ENCODE data around the gene ACRV1. TPM values are rescaled to one million over a fixed set of nuclear protein-coding genes. Genes with fewer than 3 reads are reported as not detected.

The ACRV1 gene
- polyA plus RNA-seq, 1 of the 3 experiments (the other 2 are of a cell fraction) = not detected

DNA sequence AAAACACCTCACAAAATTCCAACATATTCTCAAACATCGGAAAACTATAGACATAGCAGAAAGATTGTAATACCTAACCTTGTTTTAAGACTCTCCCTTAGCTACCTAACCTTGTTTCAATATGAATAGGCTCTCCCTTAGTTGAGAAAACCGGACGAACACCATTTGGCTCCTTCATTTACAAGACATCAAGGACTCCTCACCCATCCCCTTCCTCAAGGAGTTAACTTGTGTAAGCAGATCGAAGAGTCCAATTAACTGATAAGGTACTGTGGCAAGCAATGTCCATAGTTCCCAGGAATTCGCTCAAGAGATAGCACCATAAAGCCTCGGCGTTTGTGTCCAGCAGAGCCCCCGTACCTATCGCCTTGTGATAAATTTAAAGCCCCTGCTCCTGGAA, 4.6 kb upstream of the ACRV1 start:
- H3K9me3 ChIP-seq = no peaks in the 10 kb centered on the region
- no peak overlapping the region for H3K4me3 ChIP-seq (ENCODE audit: low read depth in 2 of 2, low read length in 1 of 2)
- H3K9ac ChIP-seq = no peak overlapping the region
- no peaks in the 10 kb centered on the region for H3F3A ChIP-seq (replicated peaks; ENCODE audit: insufficient read depth)
- H4K20me1 ChIP-seq (ENCODE audit: insufficient read depth) = no peaks in the 10 kb centered on the region
- no peaks in the 10 kb centered on the region for H3K27me3 ChIP-seq (ENCODE audit: insufficient read depth)
- DNase-seq = no peak
- no peaks in the 10 kb centered on the region for H3K79me2 ChIP-seq (ENCODE audit: insufficient read depth)
- TF ChIP-seq JUND (IDR thresholded peaks at IDR 0.05) (no peak), MAX (IDR thresholded peaks at IDR 0.05; ENCODE audit: low read depth) (no peak), MXI1 (IDR thresholded peaks at IDR 0.05; ENCODE audit: low read depth, low read length) (no peak), POLR2AphosphoS5 (IDR thresholded peaks at IDR 0.05; ENCODE audit: low read depth, low read length) (no peak), SMC3 (IDR thresholded peaks at IDR 0.05; ENCODE audit: low read depth, low read length) (no peak), TAF1 (IDR thresholded peaks at IDR 0.05; ENCODE audit: borderline replicate concordance, low read depth, low read length) (no peak), EP300 (IDR thresholded peaks at IDR 0.05; ENCODE audit: borderline replicate concordance in 1 of 2, low read depth in 1 of 2, low read length in 1 of 2) (no peak), RCOR1 (IDR thresholded peaks at IDR 0.05; ENCODE audit: low read length) (no peak), NRF1 (IDR thresholded peaks at IDR 0.05; ENCODE audit: low read depth, low read length) (no peak), NFIC (IDR thresholded peaks at IDR 0.05; ENCODE audit: borderline replicate concordance) (no peak)
- TF ChIP-seq, protein P1, sequence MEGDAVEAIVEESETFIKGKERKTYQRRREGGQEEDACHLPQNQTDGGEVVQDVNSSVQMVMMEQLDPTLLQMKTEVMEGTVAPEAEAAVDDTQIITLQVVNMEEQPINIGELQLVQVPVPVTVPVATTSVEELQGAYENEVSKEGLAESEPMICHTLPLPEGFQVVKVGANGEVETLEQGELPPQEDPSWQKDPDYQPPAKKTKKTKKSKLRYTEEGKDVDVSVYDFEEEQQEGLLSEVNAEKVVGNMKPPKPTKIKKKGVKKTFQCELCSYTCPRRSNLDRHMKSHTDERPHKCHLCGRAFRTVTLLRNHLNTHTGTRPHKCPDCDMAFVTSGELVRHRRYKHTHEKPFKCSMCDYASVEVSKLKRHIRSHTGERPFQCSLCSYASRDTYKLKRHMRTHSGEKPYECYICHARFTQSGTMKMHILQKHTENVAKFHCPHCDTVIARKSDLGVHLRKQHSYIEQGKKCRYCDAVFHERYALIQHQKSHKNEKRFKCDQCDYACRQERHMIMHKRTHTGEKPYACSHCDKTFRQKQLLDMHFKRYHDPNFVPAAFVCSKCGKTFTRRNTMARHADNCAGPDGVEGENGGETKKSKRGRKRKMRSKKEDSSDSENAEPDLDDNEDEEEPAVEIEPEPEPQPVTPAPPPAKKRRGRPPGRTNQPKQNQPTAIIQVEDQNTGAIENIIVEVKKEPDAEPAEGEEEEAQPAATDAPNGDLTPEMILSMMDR (IDR thresholded peaks at IDR 0.05) = no peak
- TF ChIP-seq, protein P2, sequence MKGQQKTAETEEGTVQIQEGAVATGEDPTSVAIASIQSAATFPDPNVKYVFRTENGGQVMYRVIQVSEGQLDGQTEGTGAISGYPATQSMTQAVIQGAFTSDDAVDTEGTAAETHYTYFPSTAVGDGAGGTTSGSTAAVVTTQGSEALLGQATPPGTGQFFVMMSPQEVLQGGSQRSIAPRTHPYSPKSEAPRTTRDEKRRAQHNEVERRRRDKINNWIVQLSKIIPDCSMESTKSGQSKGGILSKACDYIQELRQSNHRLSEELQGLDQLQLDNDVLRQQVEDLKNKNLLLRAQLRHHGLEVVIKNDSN (IDR thresholded peaks at IDR 0.05; ENCODE audit: borderline replicate concordance, low read depth) = no peak
- TF ChIP-seq, protein P3, sequence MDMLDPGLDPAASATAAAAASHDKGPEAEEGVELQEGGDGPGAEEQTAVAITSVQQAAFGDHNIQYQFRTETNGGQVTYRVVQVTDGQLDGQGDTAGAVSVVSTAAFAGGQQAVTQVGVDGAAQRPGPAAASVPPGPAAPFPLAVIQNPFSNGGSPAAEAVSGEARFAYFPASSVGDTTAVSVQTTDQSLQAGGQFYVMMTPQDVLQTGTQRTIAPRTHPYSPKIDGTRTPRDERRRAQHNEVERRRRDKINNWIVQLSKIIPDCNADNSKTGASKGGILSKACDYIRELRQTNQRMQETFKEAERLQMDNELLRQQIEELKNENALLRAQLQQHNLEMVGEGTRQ (IDR thresholded peaks at IDR 0.05; ENCODE audit: borderline replicate concordance, low read depth, low read length) = no peak
- 92% methylated on average over 9 of the region's 9 CpGs for WGBS (ENCODE audit: low lambda C conversion rate)
- H3K4me1 ChIP-seq (ENCODE audit: control insufficient read depth in 1 of 2, insufficient read depth in 2 of 2, low read depth in 1 of 2, low read length in 1 of 2) = no peaks in the 10 kb centered on the region
- H3K9me2 ChIP-seq = no peaks in the 10 kb centered on the region
- H2AFZ ChIP-seq (ENCODE audit: low read depth) = no peak overlapping the region
- CTCF ChIA-PET = no interaction called here
- H3K4me2 ChIP-seq = no peak overlapping the region
- H3K36me3 ChIP-seq (replicated peaks in 1 of 2; ENCODE audit: control insufficient read depth in 1 of 2, insufficient read depth in 2 of 2, low read length in 1 of 2) = no peaks in the 10 kb centered on the region
- no peak overlapping the region for H3K27ac ChIP-seq (ENCODE audit: low read depth in 2 of 2, low read length in 1 of 2)
- POLR2A ChIA-PET = no interaction called here

GRCh38 chr11:125679837-125680236, 810 bp downstream of the ACRV1 start:
- ChIA-PET POLR2A (no interaction called here), CTCF (interaction anchor here (0.8 to 1.4 kb wide), 4 partner anchors 11 to 202 kb away, joined by 3 read pairs; no protein-coding TSS in a partner anchor)
- H3K9me3 ChIP-seq = no peaks in the 10 kb centered on the region
- no peaks in the 10 kb centered on the region for H4K20me1 ChIP-seq (ENCODE audit: insufficient read depth)
- TF ChIP-seq MXI1 (IDR thresholded peaks at IDR 0.05; ENCODE audit: low read depth, low read length) (no peak), GABPA (IDR thresholded peaks at IDR 0.05; ENCODE audit: low read depth) (no peak), TEAD4 (IDR thresholded peaks at IDR 0.05; ENCODE audit: borderline replicate concordance, insufficient read depth) (no peak), SIN3A (IDR thresholded peaks at IDR 0.05; ENCODE audit: borderline replicate concordance, low read depth, low read length) (no peak), CHD2 (IDR thresholded peaks at IDR 0.05; ENCODE audit: low read length, partially characterized antibody) (no peak)
- TF ChIP-seq, protein P1 (IDR thresholded peaks at IDR 0.05) = no peak
- TF ChIP-seq, protein P4, sequence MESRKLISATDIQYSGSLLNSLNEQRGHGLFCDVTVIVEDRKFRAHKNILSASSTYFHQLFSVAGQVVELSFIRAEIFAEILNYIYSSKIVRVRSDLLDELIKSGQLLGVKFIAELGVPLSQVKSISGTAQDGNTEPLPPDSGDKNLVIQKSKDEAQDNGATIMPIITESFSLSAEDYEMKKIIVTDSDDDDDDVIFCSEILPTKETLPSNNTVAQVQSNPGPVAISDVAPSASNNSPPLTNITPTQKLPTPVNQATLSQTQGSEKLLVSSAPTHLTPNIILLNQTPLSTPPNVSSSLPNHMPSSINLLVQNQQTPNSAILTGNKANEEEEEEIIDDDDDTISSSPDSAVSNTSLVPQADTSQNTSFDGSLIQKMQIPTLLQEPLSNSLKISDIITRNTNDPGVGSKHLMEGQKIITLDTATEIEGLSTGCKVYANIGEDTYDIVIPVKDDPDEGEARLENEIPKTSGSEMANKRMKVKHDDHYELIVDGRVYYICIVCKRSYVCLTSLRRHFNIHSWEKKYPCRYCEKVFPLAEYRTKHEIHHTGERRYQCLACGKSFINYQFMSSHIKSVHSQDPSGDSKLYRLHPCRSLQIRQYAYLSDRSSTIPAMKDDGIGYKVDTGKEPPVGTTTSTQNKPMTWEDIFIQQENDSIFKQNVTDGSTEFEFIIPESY (IDR thresholded peaks at IDR 0.05; ENCODE audit: borderline replicate concordance, low read depth) = no peak
- TF ChIP-seq, protein P3 (IDR thresholded peaks at IDR 0.05; ENCODE audit: borderline replicate concordance, low read depth, low read length) = no peak
- H3K4me3 ChIP-seq (ENCODE audit: low read depth in 2 of 2, low read length in 1 of 2) = no peak overlapping the region
- no peaks in the 10 kb centered on the region for H3K27me3 ChIP-seq (ENCODE audit: insufficient read depth)
- no peak overlapping the region for H3K27ac ChIP-seq (ENCODE audit: low read depth in 2 of 2, low read length in 1 of 2)
- H3K9ac ChIP-seq = no peak overlapping the region
- DNase-seq = no peak
- H3F3A ChIP-seq (replicated peaks; ENCODE audit: insufficient read depth) = no peaks in the 10 kb centered on the region
- 80% methylated on average over 2 of the region's 2 CpGs for WGBS (ENCODE audit: low lambda C conversion rate)
- no peak overlapping the region for H2AFZ ChIP-seq (ENCODE audit: low read depth)
- peaks cover 5 to 15% of the 10 kb centered on the region in 2 experiments for H3K36me3 ChIP-seq (replicated peaks in 1 of 2; ENCODE audit: control insufficient read depth in 1 of 2, insufficient read depth in 2 of 2, low read length in 1 of 2)
- H3K9me2 ChIP-seq = no peaks in the 10 kb centered on the region
- no peaks in the 10 kb centered on the region for H3K4me1 ChIP-seq (ENCODE audit: control insufficient read depth in 1 of 2, insufficient read depth in 2 of 2, low read depth in 1 of 2, low read length in 1 of 2)
- no peaks in the 10 kb centered on the region for H3K79me2 ChIP-seq (ENCODE audit: insufficient read depth)
- H3K4me2 ChIP-seq = no peak overlapping the region

Measured in SK-N-SH (cell line).